ENCODE results near the gene VIT.
A peak's percentile ranks its signal among the peaks of the same experiment; 100 is the strongest.

Gene VIT, protein sequence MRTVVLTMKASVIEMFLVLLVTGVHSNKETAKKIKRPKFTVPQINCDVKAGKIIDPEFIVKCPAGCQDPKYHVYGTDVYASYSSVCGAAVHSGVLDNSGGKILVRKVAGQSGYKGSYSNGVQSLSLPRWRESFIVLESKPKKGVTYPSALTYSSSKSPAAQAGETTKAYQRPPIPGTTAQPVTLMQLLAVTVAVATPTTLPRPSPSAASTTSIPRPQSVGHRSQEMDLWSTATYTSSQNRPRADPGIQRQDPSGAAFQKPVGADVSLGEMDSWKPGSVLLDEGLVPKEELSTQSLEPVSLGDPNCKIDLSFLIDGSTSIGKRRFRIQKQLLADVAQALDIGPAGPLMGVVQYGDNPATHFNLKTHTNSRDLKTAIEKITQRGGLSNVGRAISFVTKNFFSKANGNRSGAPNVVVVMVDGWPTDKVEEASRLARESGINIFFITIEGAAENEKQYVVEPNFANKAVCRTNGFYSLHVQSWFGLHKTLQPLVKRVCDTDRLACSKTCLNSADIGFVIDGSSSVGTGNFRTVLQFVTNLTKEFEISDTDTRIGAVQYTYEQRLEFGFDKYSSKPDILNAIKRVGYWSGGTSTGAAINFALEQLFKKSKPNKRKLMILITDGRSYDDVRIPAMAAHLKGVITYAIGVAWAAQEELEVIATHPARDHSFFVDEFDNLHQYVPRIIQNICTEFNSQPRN

DNA sequence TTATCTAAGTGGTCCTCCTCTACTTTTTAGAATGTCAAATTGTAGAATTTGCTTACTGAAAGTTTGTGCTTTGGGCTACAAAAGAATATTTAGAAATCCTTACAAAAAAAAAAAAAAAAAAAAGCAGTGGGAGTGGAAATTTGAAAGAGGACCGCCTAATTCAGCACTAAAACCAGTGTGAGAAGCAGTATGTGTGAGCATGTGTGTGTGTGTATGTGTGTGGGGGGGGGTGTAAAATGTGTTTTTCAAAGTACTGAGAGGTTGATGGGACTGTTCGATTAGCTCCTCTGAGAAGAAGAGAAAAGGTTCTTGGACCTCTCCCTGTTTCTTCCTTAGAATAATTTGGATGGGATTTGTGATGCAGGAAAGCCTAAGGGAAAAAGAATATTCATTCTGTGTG is at the start of gene VIT:
Gene VIT (plus strand): TSS at position 175 of the 400 bp plus-strand sequence. CDS start 19,664 bp downstream, outside the sequence.
- DNase-seq = no peak

DNA sequence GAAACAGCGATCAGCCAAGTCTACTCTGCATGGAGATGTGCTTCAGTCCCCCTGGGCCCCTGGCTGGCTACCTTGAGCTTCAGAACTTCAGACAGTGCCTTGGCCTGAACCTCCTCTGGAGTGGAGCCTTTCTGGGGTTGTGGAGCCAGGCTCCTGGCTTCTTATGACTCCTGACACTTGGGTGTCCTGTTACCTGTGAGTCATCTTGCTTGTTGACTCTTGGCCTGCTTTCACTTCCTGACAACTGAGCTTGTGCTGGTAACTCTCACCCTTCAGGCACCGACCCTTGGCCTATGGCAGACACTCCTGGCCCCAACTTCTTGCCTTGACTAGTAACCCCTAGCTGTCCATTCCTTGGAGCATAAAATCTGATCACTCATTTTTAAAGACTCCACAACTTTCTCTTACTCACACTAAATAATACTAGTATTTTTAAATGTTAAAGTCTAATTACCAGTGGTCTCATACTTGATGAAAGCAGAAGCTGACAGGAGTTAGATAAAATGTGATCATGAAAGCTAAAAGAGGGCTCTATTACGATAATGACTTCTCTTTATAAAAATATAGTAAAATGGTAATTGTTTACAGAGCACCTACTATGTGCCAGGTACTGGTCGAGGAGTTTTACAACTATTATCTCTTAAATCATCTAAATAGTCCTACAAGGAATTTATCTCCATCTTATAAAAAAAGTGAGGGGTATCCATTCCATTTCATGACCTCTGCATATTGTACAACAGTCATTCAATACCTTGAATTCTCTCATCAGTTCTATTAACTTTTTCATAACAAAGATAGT is 46.3 kb upstream of the VIT start:
- peak; percentile 87 for DNase-seq

DNA sequence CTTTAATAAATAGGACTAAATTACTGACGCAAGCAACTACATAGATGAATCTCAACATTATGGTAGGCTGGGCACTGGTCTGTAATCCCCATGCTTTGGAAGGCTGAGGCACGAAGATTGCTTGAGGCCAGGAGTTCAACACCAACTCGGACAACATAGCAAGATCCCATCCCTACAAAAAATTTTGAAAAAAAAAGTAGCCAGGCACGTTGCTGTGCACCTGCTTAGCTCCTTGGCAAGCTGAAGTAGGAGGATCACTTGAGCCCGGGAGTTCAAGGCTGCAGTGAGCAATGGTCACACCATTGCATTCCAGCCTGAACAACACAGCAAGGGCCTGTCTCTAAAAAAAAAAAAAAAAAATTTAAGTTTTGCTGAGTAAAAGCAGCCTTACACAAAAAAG is 43.4 kb upstream of the VIT start:
- no peak for DNase-seq

DNA sequence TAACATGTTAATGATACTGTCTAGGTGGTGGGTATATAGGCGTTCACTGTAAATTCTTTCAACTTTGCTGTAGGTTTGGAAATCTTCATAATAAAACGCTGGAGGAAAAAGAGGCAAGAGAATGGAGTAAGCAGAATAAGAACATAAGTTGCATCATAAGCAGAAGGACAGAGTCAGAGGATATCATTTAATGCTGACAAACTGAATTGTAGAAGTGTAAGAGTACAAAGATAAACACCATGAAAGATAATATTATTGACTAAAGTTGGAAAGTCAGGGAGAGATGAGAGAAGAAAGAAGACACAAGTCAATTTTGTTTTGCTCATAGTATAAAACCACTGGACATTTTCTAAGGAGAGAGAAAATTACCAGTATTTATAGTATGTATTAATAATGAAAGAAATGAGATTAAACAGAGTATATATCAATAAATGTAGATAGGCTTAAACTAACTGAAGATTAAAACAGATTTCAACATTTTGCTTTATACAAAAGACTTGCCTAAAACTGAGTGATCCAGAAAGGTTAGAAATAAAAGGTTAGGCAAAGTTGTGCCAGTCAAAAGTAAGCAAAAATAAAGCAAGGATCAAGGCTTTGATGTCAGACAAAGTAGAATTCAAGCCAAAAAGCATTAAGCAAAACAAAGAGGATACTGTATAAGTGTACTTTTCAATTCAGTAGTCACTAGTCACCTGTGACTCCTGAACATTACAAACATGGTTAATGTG is 42.4 kb upstream of the VIT start:
- DNase-seq = no peak

DNA sequence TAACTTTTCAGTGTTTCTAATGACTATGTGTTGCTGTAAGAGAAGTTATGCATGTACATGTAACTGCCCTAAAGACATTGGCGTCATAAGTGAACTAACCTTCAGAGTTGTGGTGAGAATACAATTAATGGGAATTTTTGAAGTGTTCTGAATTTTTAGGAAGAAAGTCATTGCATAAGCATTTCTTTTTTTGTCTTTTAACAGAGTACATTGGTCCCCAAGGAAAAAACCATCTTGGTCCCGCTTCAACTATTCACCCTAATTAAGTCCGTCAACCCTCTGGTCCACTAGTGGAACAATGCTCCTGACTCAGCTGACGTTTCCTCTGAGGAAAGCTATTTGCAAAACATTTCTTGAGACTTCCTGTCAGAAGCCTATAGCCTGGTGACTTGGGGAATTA is 41.1 kb upstream of the VIT start:
- no peak for DNase-seq

DNA sequence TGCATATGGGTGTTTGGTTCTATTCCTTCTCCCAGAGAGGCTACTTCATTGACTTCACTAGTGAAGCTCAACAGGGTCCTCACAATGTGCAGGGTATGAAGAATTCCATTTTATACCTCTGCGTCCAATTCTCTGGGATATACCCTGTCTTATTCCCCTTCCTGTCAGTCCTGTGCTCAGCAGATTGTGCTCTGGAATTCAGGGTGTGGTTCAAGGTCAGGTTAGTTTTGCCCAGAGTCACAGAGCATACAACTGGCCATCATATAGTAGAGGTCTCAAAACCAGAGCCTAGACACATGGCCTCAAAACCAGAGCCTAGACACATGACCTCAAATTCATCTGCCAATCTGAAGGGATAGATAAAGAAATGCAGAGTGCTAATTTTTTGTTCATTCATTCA is 38.8 kb upstream of the VIT start:
- DNase-seq = no peak

DNA sequence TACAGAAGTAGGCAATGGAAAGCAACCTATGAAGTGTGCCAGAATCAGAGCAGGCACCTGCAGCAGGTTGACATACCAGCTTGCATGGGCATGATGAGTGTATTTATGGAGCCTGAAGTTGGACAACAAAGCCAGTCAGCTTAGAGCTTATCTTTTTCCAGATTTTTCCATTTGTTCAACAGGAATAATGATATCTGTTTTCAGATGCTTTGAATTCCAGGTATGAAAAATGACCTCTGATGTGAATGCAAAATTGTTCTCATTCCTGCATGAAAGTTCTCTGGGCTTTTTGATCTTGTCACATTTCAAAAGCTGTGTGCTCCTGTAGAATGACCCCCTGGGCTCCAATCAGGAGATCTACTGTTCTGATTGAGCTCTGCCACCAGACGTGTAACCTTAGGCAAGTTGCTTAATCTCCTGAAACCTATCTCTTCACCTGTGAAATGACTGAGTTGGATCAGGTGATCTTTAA is 38.2 kb upstream of the VIT start:
- DNase-seq = no peak

DNA sequence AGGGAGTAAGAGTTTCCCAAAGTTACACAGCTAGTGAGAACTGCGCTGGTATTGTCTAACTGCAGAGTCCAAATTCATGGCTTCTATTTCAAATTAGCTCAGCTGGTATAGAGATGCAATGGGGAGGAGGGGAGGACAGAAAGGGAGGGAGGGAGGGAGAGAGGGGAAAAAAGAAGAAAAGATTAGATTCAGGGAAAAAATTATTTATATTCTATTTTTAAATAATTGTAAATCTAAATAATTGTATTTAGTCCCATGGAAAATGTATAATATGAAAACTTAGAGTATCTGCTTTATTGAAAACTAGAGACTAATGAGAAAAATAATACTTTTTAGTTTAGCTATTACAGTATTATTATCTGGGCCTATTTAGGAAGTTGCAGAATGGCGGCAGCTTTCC is 37.3 kb upstream of the VIT start:
- no peak for DNase-seq

DNA sequence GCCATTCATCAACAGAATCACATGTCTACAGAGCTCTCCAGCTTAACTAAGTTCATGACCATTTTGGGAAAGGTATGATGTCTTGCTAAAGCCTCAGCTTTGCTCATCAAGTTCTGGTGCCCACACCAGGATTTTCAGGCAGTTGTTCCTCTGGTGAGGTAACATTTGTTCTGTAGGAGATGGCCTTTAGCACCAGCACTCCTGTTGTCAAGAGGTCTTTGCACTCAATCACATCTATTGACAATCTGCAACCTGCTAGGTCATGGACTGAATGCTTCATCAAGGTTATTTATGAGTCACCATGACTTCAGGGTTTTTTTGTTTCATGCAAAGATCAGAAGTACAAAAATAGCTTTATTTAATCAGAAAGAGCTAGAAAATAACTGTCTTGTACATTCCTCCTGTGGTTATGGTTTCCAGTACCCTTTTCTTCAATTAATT is 36.6 kb upstream of the VIT start:
- DNase-seq = no peak

DNA sequence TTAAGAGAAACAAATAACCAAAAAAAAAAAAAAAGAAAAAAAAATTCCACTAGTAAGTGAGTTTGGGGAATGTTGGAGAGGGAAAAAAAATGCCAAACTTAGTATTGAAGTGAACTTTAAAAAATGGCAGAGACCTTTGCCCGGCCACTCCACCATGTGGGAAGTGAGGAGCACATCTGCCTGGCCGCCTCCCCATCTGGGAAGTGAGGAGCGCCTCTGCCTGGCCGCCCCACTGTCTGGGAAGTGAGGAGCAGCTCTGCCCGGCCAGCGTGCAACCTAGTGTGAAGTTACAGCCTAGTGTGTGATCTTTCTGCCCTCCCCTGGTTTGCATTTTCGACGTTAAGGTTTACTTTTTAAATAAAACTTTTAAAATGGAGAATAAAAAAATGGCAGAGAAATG is 33.9 kb upstream of the VIT start:
- no peak for DNase-seq

DNA sequence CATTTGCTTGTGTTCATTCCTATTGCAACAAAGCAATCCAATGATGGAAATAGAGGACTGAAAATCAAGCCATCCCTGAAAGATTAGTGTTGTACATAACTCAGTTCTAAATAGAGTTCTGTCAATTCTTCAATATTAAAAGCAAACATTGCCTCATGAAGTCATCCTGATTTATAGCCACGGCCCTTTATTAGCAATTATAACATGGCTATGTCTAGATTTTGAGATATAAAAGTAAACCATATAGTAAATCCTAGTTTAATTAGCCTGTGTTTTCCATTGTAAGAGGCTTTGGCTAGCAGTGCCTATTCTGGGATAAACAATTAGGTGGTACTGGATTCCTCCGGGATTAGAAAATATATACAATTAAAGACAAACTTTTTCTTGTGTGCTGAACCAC is 33.2 kb upstream of the VIT start:
- no peak for DNase-seq

DNA sequence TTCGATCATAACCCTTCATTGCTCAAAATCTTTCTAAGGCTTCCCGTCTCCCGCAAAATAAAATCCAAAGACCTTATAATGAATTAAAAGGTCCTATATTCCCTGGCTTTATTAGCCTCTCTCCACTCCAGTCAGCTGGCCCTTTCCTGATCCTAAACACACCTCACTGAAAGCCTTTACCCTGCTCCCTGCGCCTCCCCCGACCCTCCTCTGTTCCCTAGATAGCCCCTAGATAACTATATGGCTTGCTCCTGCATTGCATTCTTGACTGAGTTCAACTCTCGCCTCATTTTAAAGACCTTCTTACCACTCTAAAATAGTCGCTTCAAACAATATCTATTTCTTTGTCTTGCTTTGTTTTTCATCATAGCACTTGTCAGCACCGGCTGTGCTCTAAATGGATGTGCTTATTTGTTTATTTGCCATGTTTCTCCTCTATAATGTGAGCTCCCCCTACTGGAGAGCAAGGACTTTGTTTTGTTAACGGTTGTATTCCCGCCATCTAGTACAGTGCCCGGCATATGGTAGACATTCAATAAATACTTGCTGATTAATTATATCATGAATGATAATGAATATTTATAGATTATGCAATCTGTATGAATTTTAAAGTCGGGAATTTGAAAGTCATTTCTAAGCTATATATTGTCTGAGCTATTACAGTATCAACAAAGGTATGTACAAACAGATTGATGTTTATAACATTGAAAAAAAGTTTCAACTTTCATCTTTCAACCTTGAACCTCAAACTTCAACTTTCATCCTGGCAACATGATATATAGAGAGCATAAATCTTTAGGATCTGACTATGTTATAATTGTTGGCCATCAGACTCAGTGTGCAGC is 32.4 kb upstream of the VIT start:
- DNase-seq = no peak

DNA sequence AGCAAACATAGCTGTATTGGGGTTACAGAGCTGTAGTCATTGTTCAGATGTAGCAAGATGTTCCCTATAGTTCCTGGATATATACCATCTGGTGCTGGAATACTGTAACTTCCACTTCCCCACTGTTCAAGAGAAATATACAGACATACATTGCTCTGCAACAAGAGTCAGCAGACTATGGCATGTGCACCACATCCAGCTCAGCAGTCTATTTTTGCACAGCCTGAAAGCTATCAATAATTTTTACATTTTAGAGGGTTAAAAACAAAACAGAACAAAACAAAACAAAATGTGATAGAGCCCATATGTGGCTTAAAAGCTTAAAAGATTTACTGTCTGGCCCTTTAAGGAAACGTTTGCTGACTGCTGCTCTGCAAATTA is 31.8 kb upstream of the VIT start:
- DNase-seq = no peak

DNA sequence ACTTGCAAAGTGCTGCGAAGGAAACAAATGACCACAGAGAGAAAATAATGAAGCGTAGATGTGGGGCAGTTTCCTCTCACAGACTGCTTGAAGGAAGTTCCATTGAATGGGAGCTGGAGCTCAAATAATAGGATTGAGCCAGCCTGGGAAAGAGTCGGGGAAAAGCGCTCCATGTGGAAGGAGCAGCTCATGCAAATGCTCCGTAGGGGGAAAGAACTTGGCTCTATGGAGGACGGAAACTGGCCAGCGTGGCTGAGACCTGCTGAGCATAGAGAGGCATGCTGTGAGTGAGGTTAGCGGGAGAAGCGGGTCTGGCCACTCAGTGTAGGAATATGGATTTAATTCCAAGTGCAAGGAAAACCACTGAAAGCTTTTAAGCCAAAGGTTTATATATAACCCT is 28.6 kb upstream of the VIT start:
- DNase-seq = no peak

DNA sequence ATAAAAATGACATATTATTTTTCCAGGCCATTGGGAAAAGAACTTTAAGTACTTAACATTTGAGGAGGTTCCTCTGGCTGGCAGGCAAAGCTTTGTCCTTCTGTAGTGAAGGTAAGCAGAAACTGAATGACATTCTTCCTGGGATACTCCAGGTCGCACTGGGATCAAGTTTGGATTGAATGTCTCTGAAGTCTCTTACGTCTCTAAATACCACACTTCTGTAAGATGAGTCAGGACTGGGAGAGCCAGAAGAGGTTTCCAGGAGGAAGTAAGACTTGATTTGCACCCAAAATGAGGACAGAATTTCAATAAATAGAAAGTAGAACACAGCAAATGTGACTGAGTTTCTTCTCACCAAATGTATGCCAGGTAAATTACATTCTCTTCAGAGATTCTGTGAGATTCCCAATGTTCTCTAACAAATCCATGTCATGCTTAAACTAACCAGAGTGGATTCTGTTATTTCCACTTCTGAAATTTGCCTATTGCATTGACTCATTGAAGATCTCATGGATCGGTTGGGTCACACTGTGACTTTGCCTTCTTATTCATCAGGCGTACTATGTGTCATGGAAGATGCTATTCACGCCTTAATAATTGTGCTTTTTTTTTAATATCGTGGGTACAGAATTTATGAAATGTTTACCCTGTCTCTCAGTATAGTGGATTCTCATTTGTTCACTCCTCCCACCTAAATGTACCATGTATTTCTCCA is 25.5 kb upstream of the VIT start:
- no peak for DNase-seq

DNA sequence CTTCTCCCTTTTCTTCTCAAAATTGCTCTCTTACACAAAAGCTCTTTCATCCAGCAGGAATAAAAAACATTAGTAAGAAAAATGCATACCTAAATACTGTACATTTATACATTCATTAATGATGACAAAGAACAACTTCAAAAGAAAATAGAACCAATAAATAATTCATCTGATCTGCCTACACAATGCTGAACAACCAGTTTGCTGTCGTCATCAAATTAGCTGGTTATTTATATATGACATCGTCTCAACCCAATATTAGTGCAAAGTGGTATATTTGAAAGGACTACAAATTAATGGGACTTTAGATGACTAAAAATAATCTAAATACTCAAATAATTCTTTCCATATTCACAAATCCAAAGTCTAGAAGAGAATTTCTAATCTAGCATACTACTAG is 24.8 kb upstream of the VIT start:
- DNase-seq = no peak

DNA sequence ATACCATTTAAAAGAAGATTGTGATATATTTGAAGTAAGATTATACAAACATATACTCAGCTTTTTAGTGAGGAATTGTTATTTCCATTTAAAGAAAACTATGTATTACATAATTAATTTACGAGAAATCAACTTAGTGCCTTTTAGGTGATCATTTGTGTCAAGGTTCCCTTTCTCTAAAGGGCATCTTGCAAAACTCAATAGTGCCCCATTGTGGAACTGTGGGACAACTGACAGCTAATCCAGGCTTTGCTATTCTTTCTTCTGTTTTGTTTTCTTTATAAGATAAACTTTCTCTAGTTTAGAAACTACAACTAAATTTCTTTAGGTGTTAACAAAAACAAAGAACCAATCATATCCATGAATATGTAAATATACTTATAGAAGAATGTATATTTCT is 24.3 kb upstream of the VIT start:
- no peak for DNase-seq

DNA sequence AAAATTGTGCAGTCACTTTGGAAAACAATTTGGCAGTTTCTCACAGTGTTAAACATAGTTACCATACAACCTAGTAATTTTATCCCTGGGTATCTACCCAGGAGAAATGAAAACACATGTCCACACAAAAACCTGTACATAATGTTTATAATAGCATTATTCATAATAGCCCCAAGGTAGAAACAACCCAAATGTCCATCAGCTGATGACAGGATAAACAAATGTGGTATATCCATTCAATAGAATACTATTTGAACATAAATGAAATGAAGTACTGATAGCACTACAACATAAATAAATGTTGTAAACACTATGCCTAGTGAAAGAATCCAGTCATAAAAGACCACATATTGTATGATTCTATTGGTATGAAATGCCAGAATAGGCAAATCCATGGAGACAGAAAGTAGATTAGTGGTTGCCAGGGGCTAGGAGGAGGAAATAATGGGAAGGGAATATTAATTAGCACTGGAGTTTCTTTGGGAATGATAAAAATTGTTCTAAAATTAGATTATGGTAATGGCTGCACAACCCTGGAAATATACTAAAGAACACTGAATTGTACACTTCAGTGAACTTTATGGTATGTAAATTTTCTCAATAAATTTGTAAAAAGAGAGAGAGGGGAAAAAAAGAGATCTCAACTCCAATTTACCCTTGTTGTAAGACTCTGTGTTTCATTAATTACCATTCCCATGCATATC is 20.8 kb upstream of the VIT start:
- no peak for DNase-seq

DNA sequence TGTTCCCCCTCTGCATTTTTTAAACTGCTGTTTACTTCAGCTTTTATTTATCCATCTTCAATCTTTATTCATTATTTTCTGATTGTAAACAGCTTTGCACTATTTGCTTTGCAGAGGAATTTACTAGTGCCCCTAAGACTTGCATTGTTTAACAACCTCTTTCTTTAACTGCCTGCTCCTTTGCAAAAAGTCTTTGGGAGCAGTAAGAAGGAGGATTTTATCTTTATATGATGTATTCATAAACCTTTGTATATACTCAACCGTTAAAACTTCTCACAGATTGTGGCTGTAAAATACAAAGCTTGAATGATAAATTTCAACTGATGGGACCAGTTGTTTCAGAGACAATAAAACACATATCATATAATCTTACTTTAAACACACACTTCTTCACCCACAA is 20.1 kb upstream of the VIT start:
- DNase-seq = no peak

DNA sequence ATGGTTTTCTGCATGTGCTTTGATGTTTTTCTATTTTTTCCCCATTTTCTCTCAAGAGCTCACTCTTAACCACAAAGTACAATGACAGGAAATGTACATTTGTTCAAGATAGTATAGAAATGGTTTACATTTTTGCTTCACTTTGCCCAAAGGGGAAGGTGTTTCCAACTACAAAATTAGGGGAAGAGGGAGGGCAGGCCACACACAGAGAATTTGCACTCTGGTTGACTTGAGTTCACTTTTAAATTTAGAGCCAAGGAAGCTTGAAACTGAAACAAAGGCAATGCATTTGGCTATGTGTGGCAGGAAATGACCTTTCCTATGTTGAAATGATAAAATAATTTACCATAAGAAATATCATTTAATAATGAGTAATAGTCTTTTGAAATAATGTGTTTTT is 19.1 kb upstream of the VIT start:
- DNase-seq = no peak
